NCI-H82 treated with DMSO at 0.1 percent for 48 hours (cell line): ENCODE data around the gene PPFIBP2.

Experiments
- DNase-seq: peaks from one replicate; lab custom pipeline; 2025; ENCODE audit not compliant: unreplicated experiment; lab: John Stamatoyannopoulos, UW

Gene PPFIBP2

GRCh38 chr11:7595951-7596350 lies 82.2 kb downstream of the PPFIBP2 start:
- no peak for DNase-seq

- no peak for DNase-seq
These were observed 83.2 kb downstream of the PPFIBP2 start for GRCh38 chr11:7596975-7597391.

DNA sequence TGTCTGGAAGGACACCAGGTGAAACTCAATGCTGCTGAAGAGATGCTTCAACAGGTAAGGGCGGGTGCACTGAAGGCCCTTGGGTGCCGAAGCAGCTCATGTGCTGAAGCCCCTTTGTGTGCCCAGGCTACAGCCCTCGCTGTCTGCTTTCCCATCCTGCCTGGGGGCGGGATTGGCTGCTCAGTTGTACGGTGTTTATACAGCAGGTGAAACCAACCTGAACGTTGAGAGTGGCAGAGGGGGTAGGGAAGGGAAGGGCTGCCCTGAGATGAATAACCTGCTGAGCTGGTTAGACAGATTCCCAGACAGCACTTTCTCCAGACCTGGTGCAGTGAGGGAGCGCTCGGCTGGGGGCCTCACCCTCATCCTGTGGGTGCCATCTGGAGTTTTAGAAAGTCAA lies 83.8 kb downstream of the PPFIBP2 start:
- no peak for DNase-seq

DNA sequence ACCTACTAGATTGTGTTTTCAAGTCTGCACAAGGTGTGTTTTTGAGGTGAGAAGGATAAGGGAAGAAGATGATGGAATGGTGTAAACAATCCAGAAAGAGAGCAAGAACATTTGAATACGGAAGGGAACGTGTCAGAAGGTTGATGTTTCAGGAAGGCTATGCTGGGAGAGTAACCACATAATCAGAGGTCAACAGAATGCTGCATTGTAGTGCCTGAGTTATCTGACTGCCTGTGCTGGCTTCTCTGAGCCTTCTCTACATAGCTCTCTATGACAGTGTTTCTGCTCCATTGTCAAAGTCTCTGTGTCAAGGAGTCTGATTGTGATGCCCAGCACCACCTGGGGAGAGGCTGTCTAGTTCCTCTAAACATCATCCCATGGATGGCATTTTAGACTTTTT lies 85.4 kb downstream of the PPFIBP2 start:
- no peak for DNase-seq

- DNase-seq, result no peak
These were observed 86.5 kb downstream of the PPFIBP2 start for GRCh38 chr11:7600205-7600775.

DNA sequence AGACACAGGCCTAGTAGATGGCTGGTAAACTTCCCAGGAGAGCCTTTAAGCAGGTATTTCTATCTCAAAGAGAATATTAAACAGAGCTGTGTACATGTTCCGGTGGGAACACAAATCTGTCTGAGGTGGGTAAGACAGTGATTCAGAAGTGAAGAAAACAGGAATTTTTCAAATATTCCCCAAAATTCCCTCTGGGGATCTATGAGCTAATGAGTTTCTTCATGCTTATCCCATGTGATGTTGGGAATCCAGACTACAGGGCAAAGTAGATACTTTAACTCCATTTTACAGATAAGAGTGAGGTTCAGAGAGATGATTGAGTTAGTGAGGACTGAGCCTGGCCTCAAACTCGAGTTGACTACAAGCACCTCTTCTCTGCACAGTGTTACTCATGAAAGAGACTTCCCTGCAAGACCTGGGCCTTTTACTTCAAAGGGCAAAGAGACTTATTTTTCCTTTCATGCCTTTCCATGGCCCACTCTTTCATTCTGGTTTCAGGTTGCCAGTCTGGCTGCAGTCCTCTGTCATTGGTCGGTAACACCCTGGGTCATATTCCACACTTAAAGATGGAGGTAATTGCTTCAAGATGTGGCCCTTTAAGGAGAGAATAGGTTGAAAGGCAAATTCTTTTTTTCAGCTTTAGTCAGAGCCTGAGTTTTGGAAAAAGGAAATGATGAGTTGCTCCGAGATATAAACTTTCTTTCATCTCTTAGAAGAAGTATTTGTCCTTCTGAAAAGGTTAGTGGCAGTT lies 89.4 kb downstream of the PPFIBP2 start:
- DNase-seq, result no peak

DNA sequence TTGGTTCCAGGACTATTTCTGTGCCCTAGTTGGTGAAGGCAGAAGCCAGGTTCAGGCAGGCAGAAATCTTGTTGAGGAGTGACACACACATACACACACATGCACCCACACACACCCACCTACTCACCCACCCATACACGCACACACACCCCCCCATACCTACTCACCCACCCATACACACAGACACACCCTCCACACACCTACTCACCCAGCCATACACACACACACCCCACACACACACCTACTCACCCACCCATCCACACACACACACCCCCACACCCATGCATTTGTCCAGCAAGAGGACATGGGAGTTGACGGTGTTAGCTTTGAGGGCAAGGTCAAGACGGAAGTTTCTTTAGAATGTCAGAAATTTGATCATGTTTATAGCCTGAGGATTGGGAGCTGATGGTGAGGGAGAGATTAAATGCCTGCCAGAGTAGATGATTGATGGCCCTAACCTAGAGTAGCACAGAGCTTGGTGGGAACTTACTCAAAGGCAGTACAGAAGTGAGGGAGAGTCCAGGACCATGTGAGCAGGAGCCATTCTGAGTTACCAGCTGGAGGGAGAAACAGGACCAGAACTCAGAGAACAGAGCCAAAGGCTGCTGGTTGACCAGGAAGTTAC lies 90.6 kb downstream of the PPFIBP2 start:
- DNase-seq, result no peak

DNA sequence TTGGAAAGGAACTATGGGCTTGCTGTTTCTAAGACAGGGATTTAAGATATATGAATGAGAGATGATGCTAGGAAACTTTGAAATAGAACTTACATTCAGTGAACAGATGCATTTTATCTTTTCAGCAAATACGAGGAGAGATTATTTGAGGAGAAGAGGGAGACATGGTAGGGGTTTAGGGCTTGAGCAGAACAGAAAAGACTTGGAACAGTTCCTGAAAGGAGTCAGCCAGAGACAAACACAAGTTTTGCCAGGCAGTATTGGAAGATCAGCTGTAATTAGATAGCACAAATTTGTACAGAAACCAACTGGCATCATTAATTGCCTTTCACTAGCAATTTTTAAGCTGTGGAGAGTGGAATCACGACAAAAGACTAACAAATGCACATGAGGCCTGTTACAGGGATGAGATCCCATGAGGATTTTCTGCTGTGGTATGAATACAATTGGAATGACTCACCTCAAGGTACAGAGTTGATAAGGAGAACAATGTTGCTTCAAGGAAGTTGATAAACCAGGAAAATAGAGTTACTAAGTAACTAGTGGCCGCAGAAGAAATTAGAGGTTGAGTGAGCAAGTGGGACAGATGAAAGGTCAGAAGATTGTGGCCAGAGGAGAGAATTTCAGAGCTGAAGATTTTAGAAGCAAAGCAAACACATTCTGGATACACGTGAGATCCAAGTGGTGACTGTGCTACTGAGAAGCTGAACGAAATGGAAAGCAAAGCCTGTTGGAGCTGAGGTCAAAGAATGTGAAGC lies 91.6 kb downstream of the PPFIBP2 start:
- DNase-seq, result no peak

DNA sequence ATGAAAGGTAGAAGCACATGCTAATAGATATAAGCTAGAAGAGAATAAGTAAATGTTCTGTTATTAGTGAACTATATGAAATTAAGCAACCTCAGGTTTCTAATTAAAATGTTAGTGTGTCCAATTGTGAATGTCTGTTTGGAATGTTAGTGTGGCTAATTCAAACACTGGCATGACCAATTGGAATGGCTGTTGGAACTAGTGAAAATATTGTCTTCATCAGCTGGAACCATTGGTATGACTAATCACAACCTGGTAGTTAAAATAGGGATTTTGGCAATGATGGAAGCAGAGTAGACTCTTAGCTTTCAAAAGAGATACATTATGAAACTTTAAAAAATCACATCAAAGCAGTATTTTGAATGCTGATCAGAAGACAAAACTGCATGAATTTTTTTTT lies 92.7 kb downstream of the PPFIBP2 start:
- no peak for DNase-seq

DNA sequence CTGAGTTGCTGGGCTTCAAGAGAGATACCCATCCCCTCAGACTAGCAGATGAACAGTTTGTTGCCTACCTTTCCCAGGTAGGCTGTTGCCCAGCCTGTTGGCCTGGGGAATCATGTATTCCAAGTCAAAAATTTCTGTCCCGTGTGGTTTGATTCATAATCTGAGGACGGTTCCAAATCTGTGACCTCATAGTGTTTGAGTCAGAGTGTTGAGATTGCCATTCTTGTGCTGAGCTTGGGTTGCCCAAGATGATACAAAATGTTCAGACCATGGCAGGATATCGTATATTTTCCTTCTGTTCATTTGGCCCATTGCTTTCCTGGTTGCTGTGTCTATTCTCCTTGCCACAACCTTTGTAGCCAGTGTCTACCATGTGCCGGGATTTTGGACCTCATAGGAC lies 95.2 kb downstream of the PPFIBP2 start:
- DNase-seq, result no peak

DNA sequence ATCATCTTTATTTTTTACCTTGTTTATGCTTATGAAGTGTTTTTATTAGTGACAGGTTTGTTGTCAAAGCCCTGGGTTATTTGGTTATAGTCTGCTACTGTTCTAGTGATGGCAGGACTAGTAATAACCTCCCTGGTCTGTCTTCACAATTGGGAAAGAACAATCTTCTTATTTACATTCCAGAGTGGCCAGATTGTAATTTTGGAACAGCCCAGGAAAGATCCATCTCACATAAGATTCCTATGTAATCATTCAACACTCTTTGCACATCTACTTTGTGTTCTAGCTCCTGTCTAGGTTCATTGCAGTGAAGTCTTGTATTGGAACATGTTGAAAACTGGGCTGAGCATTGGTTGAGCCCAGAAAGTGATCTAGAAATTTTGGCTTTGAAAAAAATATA lies 95.7 kb downstream of the PPFIBP2 start:
- DNase-seq, result no peak

DNA sequence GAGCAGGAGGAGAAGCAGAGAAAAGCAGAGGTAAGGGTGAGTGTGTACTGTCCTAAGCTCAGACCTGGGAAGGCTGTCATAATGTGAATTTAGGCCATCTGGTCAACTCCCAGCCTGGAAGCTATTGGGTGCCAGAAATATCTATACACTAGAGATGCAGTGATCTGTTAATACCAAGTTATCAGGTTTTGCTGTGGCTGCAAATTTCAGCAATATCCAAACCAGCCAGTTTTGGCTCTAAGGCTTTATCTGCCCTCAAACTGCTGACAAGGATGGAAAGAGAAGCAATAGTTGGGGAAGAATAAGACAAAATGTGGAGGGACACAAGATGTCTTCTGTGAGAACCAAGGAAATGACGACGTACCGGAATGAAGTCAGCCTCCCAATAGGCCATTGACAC lies 96.6 kb downstream of the PPFIBP2 start:
- no peak for DNase-seq

- DNase-seq, result no peak
These were observed 97.6 kb downstream of the PPFIBP2 start for GRCh38 chr11:7611411-7611810.

DNA sequence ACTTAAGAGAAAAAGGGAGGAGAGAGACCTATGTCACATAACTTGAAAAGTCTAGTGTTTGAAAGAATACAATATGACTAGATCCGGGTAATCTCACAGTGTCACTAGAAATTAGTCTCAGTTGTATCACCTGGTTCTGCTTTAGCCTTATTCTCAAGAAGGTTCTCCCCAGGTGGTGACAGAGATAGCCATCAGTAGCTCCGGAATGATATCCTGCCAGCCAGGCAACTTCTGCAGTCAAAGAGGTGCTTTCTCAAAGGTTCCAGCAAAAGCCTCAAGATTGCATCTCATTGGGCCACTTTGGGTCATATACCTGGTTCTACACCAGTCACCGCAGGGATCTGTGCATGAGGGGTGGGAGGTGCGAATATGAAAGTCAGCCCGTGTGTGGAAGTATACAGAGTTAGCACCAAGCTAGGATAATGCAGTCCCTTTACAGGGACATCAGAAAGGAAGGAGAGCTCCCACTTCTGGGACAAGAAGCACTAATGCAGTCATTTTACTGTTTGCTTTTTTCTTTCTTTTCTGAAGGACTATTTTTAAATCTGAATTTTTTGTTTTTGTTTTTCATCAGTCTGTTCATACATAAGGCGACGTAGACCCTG lies 98.4 kb downstream of the PPFIBP2 start:
- DNase-seq, result no peak

GRCh38 chr11:7612661-7613393 lies 99.0 kb downstream of the PPFIBP2 start:
- no peak for DNase-seq

DNA sequence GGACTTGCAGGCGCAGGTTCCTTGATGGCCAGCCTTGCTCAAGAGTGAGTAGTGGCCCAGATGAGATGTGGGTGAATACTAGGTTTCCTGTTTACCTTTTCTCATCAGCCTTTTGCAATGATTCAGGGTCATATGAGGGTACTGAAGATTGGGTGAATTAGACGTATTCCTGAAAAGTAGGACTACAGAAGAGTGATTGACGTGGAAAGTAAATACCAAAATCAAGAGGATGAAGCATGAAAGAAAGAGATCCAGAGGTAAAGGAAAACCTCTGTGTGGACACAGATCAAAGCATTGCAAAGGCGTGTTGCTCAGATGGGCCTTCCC lies 99.6 kb downstream of the PPFIBP2 start:
- no peak for DNase-seq

DNA sequence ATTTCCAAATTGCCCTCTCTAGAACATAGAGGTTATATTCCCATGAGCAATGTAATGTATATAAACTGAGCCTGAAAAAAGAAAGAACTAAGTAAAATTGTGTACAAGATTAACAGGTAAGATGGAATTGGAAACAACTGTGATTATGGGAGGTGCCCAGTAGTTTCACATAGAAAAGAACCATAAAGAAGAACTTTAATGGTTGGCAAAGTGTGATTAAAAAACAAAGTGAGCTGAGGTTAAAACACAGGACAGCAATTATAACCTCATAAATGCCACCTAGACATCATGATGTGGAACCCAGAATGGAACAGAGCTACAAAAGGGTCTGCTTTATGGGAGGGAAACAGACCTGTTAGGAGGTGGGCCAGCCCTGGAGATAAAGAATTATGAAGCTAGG lies 100.9 kb downstream of the PPFIBP2 start:
- no peak for DNase-seq

GRCh38 chr11:7617032-7617431 lies 103.2 kb downstream of the PPFIBP2 start:
- DNase-seq, result no peak

GRCh38 chr11:7619322-7619721 lies 105.5 kb downstream of the PPFIBP2 start:
- no peak for DNase-seq

- DNase-seq, result no peak
These were observed 107.3 kb downstream of the PPFIBP2 start for GRCh38 chr11:7621090-7621489.

DNA sequence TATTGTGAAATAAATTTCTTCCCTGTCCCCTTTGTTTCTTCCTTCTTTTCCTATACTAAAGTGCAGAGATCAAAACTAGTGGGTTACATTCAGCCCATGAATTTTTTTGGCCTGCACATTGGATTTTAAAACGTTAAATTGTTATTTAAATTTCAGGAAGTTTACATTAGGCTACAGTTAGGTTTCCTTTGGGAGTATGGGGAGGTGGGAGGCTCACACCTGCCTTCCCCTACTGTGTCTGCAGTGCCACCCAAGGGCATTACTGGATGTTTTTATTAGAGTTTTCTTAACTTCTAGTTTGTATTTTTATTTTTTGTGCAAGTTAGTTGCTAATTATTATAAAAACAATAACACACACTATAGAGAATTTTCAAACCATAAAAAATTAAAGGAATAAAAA lies 107.8 kb downstream of the PPFIBP2 start:
- no peak for DNase-seq
